Adrenal gland (tissue), 12 donors: ENCODE data around the gene SCCPDH. TPM values are rescaled to one million over a fixed set of nuclear protein-coding genes. Genes with fewer than 3 reads are reported as not detected.

Experiments used
- DNase-seq, 7 donors: peaks; one replicate each; pipeline ENCODE4 v3.0.0-alpha.2; 2019 to 2020
- H3K27ac ChIP-seq, 5 donors: fragments of 200-600 bp; sonication (generic) in 4 of 5; 1 replicate in 3 of 5; 2 replicates in 2 of 5; pipeline versions ENCODE4 v1.5.1 to v1.8.0; 2016 to 2020; ENCODE audit warnings: mild to moderate bottlenecking in 1 of 5
- H3K27me3 ChIP-seq: fragments of 200-600 bp; 2 replicates; pipeline ENCODE4 v1.8.0; 2021
- H3K36me3 ChIP-seq, 2 donors: fragments of 200-600 bp; replicated peaks in 1 of 2; 1 replicate in 1 of 2; 2 replicates in 1 of 2; pipeline versions ENCODE4 v1.5.1 to v1.8.0; 2018 to 2022
- H3K4me1 ChIP-seq, 2 donors: fragments of 200-600 bp; replicated peaks in 1 of 2; 1 replicate in 1 of 2; 2 replicates in 1 of 2; pipeline versions ENCODE4 v1.5.1 to v1.8.0; 2018 to 2021
- H3K4me3 ChIP-seq, 4 donors: fragments of 200-600 bp; sonication (generic) in 3 of 4; one replicate each; pipeline ENCODE4 v1.5.1; 2016 to 2018
- H3K9me3 ChIP-seq, 3 donors: fragments of 200-600 bp; sonication (generic) in 1 of 3; replicated peaks in 1 of 3; 1 replicate in 2 of 3; 2 replicates in 1 of 3; pipeline versions ENCODE4 v1.5.1 to v1.8.0; 2016 to 2021
- CTCF ChIP-seq, 6 experiments: fragments of 450-650 bp in 4 of 6; fragments of 200-600 bp in 2 of 6; sonication (generic) in 1 of 6; IDR thresholded peaks; 1 replicate in 5 of 6; 2 replicates in 1 of 6; pipeline versions ENCODE4 v1.5.1 to v1.8.0; 2016 to 2021; ENCODE audit warnings: antibody characterized with exemption in 6 of 6, mild to moderate bottlenecking in 2 of 6, moderate library complexity in 1 of 6
- POLR2A ChIP-seq, 2 donors: fragments of 450-650 bp; IDR thresholded peaks; one replicate each; pipeline ENCODE4 v1.6.1; 2017; ENCODE audit warnings: antibody characterized with exemption in 2 of 2, mild to moderate bottlenecking in 2 of 2, moderate library complexity in 1 of 2
- WGBS, 4 donors: extraction: QIAGEN DNeasy Blood & Tissue Kit in 2 of 4; methylation state at CpG; one replicate each; pipeline versions ENCODE4 v1.1.5 to v1.1.7; 2013 to 2017; 5-methylcytosine and 5-hydroxymethylcytosine counted together
- intact Hi-C, 2 donors: fragments of 100-400 bp; cut with DNase I; formaldehyde crosslinking; loops; one replicate each; pipeline versions ENCODE4 v1.14.1 to v1.15.0; 2022 to 2023
- polyA plus RNA-seq, 3 donors: library from polyadenylated mRNA; stranded (reverse); fragments of 200-250 nt in 2 of 3; fragments of 350-450 nt in 1 of 3; fragmentation: Illumina TruSeq in 1 of 3; extraction: RNeasy Lipid Tissue Mini Kit (QIAGEN cat#74804) in 1 of 3; gene quantifications; one replicate each; pipeline ENCODE4 v1.2.3, GENCODE V29; 2013 to 2014
- total RNA-seq, 9 donors: library from RNA; depleted of rRNA in 4 of 9; stranded (reverse); fragments of >200 nt in 4 of 9; fragments of 120-200 nt in 1 of 9; fragmentation: NEBNext Ultra II Directional in 1 of 9; extraction: Animal tissue kit (Norgen Biotek cat#: 25700) in 1 of 9; gene quantifications; one replicate each; pipeline versions ENCODE4 v1.1.0 to v1.2.4, GENCODE V29; 2013 to 2023
- donor health status: healthy with polysubstance abuse.
- donor health status: Bipolar disorder and iron deficiency.
- donor health status: DM: yes; HTN: yes; CAD: no.
- donor health status: DM: no; HTN: no; CAD: no.
- donor health status: DM: no; HTN: no; CAD: no.
- donor health status: DM: yes; HTN: yes; CAD: no.

Gene SCCPDH
- total and polyA plus RNA-seq, 12 donors, result 12.0 to 180 (median 60.7) TPM

DNA sequence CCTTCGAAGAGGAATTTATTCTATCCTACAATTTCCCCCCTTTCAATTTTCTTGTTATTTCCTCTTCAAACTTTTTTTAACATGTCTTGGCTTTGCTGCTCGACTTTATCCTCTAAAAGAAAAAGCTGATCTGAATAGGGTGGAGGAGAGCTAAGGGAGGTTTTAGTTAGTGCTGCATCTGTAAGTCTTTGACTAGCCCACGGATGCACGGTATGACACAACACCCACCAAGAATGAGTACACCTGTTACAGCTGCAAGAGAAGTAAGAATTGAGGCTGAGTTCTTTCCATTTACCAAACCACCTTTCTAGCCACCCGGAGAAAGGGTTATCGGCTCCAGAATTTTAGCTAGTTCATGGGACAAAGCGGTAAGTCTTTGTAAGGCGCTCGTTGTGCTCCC lies 23.8 kb downstream of the SCCPDH start:
- H3K9me3 ChIP-seq, result no peaks in the 10 kb centered on the region
- no peaks in the 10 kb centered on the region for H3K4me1 ChIP-seq
- TF ChIP-seq POLR2A (IDR thresholded peaks at IDR 0.05) (no peak), CTCF (IDR thresholded peaks at IDR 0.05) (no peak)
- H3K4me3 ChIP-seq, result no peak overlapping the region
- DNase-seq, result no peak
- peaks cover 0 to 16% of the 10 kb centered on the region in 2 donors for H3K36me3 ChIP-seq
- H3K27me3 ChIP-seq, result no peaks in the 10 kb centered on the region
- 82 to 95% (median 88%) methylated on average over 9 of the region's 9 CpGs for WGBS, 4 donors
- no peak overlapping the region for H3K27ac ChIP-seq
- intact Hi-C loops, result no loop called here

DNA sequence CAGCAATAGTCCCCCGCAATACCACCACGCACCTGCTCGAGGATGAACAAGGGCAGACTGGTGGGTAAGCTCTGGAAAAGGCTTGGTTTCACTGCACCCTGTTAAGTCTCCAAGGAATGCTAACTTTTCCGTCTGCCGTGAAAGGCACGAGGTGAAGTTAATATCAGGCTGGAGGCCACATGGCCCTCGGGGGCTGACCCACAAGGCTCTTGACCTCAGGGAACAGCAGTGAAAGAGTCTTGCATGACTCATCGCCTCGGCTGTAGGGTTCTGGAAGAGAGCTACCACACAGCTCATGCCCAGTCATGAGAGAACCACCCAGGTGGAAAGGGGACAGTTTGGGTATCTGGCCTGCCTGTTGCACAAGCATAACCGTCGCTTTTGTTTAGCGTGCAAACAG lies 24.7 kb downstream of the SCCPDH start:
- no peak overlapping the region for H3K27ac ChIP-seq
- 66 to 74% (median 68%) methylated on average over 12 of the region's 12 CpGs for WGBS, 4 donors
- TF ChIP-seq POLR2A (IDR thresholded peaks at IDR 0.05) (no peak), CTCF (IDR thresholded peaks at IDR 0.05) (no peak)
- H3K9me3 ChIP-seq, result no peaks in the 10 kb centered on the region
- H3K4me3 ChIP-seq, result no peak overlapping the region
- intact Hi-C loops, result no loop called here
- DNase-seq, result peak in 5 of 7 donors; percentile 42 to 70 (median 55)
- H3K4me1 ChIP-seq, result no peaks in the 10 kb centered on the region
- H3K27me3 ChIP-seq, result no peaks in the 10 kb centered on the region
- peaks cover 0 to 16% of the 10 kb centered on the region in 2 donors for H3K36me3 ChIP-seq

GRCh38 chr1:246750752-246751151 lies 26.5 kb downstream of the SCCPDH start:
- intact Hi-C loops, result loop anchor here in 1 of 2 donors (5.0 to 10.0 kb wide), 2 partner anchors 66 to 253 kb away; no protein-coding TSS in a partner anchor
- DNase-seq, result no peak
- Histone ChIP-seq H3K36me3 (no peaks in the 10 kb centered on the region), H3K4me3 (no peak overlapping the region), H3K4me1 (no peaks in the 10 kb centered on the region), H3K27me3 (no peaks in the 10 kb centered on the region), H3K9me3 (no peaks in the 10 kb centered on the region), H3K27ac (no peak overlapping the region)
- WGBS, 4 donors, result 83 to 90% (median 86%) methylated on average over 7 of the region's 7 CpGs
- TF ChIP-seq CTCF (IDR thresholded peaks at IDR 0.05) (no peak), POLR2A (IDR thresholded peaks at IDR 0.05) (no peak)

DNA sequence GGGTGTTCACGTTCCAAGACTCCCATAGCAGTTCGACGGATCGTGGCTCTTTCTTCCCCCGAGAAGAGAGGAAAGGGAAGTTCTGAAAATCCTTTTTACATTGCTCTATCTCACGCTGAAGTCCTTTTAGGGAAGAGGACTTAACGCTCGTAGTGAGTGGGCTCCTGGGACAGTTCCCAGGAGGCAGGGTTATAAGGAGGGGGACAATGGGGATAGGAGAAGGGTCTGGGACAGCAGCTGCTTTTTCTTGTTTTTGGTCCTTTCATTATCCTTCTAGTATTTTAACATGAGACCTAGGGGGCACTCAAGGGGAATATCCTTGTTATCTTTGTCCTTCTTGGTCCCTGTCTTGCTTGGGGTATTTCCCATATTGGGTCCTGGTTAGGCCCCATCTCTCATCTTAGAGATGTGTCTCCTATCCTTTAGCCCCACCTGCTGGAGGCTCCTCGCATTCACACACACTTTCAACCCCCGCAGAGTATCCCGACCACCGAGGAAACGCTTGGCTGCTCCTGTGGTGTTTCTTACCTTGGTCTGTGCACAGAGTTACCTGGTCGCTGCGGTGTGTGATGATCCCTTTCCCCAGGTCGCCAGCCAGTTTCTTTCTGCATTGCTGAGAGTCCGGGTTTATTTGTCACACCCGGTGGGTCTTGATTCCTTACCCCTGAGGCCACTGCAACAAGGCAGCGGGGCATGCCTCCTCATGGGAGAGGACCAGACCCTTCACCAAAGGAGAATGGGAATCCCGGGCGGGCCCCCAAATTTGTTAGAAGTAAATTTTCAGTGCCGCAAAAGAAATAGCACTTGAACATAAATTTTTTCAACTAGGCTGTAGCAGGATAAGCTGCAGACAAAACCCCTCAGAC lies 29.7 kb downstream of the SCCPDH start:
- intact Hi-C loops, result loop anchor here in 1 of 2 donors (5.0 to 10.0 kb wide), 2 partner anchors 69 to 257 kb away; no protein-coding TSS in a partner anchor
- TF ChIP-seq POLR2A (IDR thresholded peaks at IDR 0.05) (no peak), CTCF (IDR thresholded peaks at IDR 0.05) (peak; percentile 53 to 78 (median 74))
- peak; percentile 38 to 81 (median 63) for DNase-seq
- H3K9me3 ChIP-seq, result no peaks in the 10 kb centered on the region
- H3K27ac ChIP-seq, result no peak overlapping the region
- no peaks in the 10 kb centered on the region for H3K36me3 ChIP-seq
- WGBS, 4 donors, result 57 to 62% (median 58%) methylated on average over 21 to 22 of the region's 22 CpGs
- H3K27me3 ChIP-seq, result no peaks in the 10 kb centered on the region
- H3K4me3 ChIP-seq, result no peak overlapping the region
- no peaks in the 10 kb centered on the region for H3K4me1 ChIP-seq
